WTC11 (cell line): ENCODE data around the gene MLYCD. TPM values are rescaled to one million over a fixed set of nuclear protein-coding genes. Genes with fewer than 3 reads are reported as not detected.
A peak's percentile ranks its signal among the peaks of the same experiment; 100 is the strongest.

Experiments
- ATAC-seq: fragments of 200-7000 bp; cut with Tn5 transposase; 2 replicates; pipeline ENCODE4 v1.10.0; 2021; ENCODE audit warnings: mild to moderate bottlenecking, moderate library complexity
- CTCF ChIA-PET: fragments of 300-600 bp; sonication (Branson Sonifier 250); formaldehyde crosslinking; loops from one replicate; lab custom pipeline; 2021; ENCODE audit warnings: antibody characterized with exemption; lab: Charles Lee
- POLR2A ChIA-PET: fragments of 350-600 bp; sonication (Branson Sonifier 250); formaldehyde crosslinking; loops from one replicate; lab custom pipeline; 2021; ENCODE audit warnings: antibody characterized with exemption; lab: Charles Lee
- DNase-seq: peaks from one replicate; pipeline ENCODE4 v3.0.0; 2021; ENCODE audit warnings: low spot score
- H3K27ac Mint-ChIP-seq: 2 replicates; pipeline ENCODE4 v1.8.0; 2021; ENCODE audit warnings: mixed read lengths
- H3K27me3 Mint-ChIP-seq: 2 replicates; pipeline ENCODE4 v1.8.0; 2021; ENCODE audit warnings: low read depth, mild to moderate bottlenecking, moderate library complexity, mixed read lengths
- H3K36me3 Mint-ChIP-seq: 2 replicates; pipeline ENCODE4 v1.8.0; 2021; ENCODE audit warnings: mixed read lengths
- H3K4me1 Mint-ChIP-seq: 2 replicates; pipeline ENCODE4 v1.8.0; 2022; ENCODE audit warnings: mixed read lengths
- H3K4me3 Mint-ChIP-seq: 2 replicates; pipeline ENCODE4 v1.8.0; 2021; ENCODE audit warnings: mild to moderate bottlenecking, moderate library complexity, mixed read lengths
- H3K9me3 Mint-ChIP-seq: 2 replicates; pipeline ENCODE4 v1.8.0; 2021; ENCODE audit warnings: mixed read lengths
- ATF1 ChIP-seq: sonication (generic); formaldehyde crosslinking; IDR thresholded peaks from 2 replicates; pipeline ENCODE4 v1.8.1; 2023; ENCODE audit warnings: mild to moderate bottlenecking, moderate library complexity, missing genetic modification reagents
- CREB1 ChIP-seq: sonication (generic); formaldehyde crosslinking; IDR thresholded peaks from 2 replicates; pipeline ENCODE4 v1.8.0; 2023; ENCODE audit warnings: mild to moderate bottlenecking, missing genetic modification reagents
- EMX1 ChIP-seq: fragments of 250-450 bp; sonication (Bioruptor Pico); IDR thresholded peaks from 2 replicates; pipeline ENCODE4 v1.8.0; 2021; ENCODE audit warnings: mild to moderate bottlenecking
- ETV6 ChIP-seq: sonication (generic); formaldehyde crosslinking; IDR thresholded peaks from 2 replicates; pipeline ENCODE4 v1.8.1; 2022; ENCODE audit warnings: mild to moderate bottlenecking, missing genetic modification reagents
- FOXK1 ChIP-seq: sonication (generic); formaldehyde crosslinking; IDR thresholded peaks from 2 replicates; pipeline ENCODE4 v1.8.0; 2022; ENCODE audit warnings: mild to moderate bottlenecking, moderate library complexity, missing genetic modification reagents
- FOXP1 ChIP-seq: sonication (generic); formaldehyde crosslinking; IDR thresholded peaks from 2 replicates; pipeline ENCODE4 v1.8.0; 2022; ENCODE audit warnings: missing genetic modification reagents, mild to moderate bottlenecking, moderate library complexity, borderline replicate concordance
- GABPB1 ChIP-seq: sonication (generic); formaldehyde crosslinking; IDR thresholded peaks from 2 replicates; pipeline ENCODE4 v1.8.1; 2023; ENCODE audit warnings: mild to moderate bottlenecking, missing genetic modification reagents
- GRHL2 ChIP-seq: fragments of 250-450 bp; sonication (Bioruptor Pico); IDR thresholded peaks from 2 replicates; pipeline ENCODE4 v1.8.0; 2022; ENCODE audit warnings: mild to moderate bottlenecking, moderate library complexity; ENCODE audit not compliant: insufficient replicate concordance, severe bottlenecking
- GTF2I ChIP-seq: fragments of 250-450 bp; sonication (Bioruptor Pico); conservative IDR thresholded peaks from 2 replicates; pipeline ENCODE4 v1.4.0; 2021; ENCODE audit warnings: mild to moderate bottlenecking
- RORB ChIP-seq: fragments of 250-450 bp; sonication (Bioruptor Pico); IDR thresholded peaks from 2 replicates; pipeline ENCODE4 v1.9.0; 2021; ENCODE audit warnings: mild to moderate bottlenecking
- SMAD4 ChIP-seq: sonication (generic); formaldehyde crosslinking; IDR thresholded peaks from 2 replicates; pipeline ENCODE4 v1.8.0; 2022; ENCODE audit warnings: mild to moderate bottlenecking, missing genetic modification reagents
- SOX15 ChIP-seq: fragments of 250-450 bp; sonication (Bioruptor Pico); IDR thresholded peaks from 2 replicates; pipeline ENCODE4 v1.9.0; 2021; ENCODE audit warnings: mild to moderate bottlenecking
- ZMAT4 ChIP-seq: fragments of 250-450 bp; sonication (Bioruptor Pico); IDR thresholded peaks from 2 replicates; pipeline ENCODE4 v1.9.0; 2021; ENCODE audit warnings: mild to moderate bottlenecking
- ZNF121 ChIP-seq: sonication (generic); formaldehyde crosslinking; IDR thresholded peaks from 2 replicates; pipeline ENCODE4 v1.8.0; 2023; ENCODE audit warnings: missing genetic modification reagents
- ZNF219 ChIP-seq: sonication (generic); formaldehyde crosslinking; IDR thresholded peaks from 2 replicates; pipeline ENCODE4 v1.8.0; 2023; ENCODE audit warnings: missing genetic modification reagents, mild to moderate bottlenecking, borderline replicate concordance
- total RNA-seq: library from RNA; stranded (reverse); gene quantifications from 3 replicates; pipeline ENCODE4 v1.2.3, GENCODE V29; 2021
- TF ChIP-seq, protein P1 (sequence below): fragments of 250-450 bp; sonication (Bioruptor Pico); IDR thresholded peaks from 2 replicates; pipeline ENCODE4 v1.9.0; 2021; ENCODE audit warnings: moderate library complexity, mild to moderate bottlenecking, inconsistent platforms, borderline replicate concordance
- TF ChIP-seq, protein P2 (sequence below): fragments of 200-600 bp; IDR thresholded peaks from 2 replicates; pipeline ENCODE4 v1.8.0; 2022; ENCODE audit warnings: antibody characterized with exemption
- TF ChIP-seq, protein P3 (sequence below): sonication (generic); formaldehyde crosslinking; IDR thresholded peaks from 2 replicates; pipeline ENCODE4 v1.8.1; 2022; ENCODE audit warnings: low read depth, missing genetic modification reagents, borderline replicate concordance
- TF ChIP-seq, protein P4 (sequence below): sonication (generic); formaldehyde crosslinking; conservative IDR thresholded peaks from 2 replicates; pipeline ENCODE4 v1.8.1; 2023; ENCODE audit warnings: mild to moderate bottlenecking, low read depth, missing genetic modification reagents, moderate library complexity
- TF ChIP-seq, protein P5 (sequence below): sonication (generic); formaldehyde crosslinking; IDR thresholded peaks from 2 replicates; pipeline ENCODE4 v1.8.1; 2023; ENCODE audit warnings: mild to moderate bottlenecking, missing genetic modification reagents

The MLYCD gene
- total RNA-seq, 1 experiment from 2014 or later: 6.3 TPM

DNA sequence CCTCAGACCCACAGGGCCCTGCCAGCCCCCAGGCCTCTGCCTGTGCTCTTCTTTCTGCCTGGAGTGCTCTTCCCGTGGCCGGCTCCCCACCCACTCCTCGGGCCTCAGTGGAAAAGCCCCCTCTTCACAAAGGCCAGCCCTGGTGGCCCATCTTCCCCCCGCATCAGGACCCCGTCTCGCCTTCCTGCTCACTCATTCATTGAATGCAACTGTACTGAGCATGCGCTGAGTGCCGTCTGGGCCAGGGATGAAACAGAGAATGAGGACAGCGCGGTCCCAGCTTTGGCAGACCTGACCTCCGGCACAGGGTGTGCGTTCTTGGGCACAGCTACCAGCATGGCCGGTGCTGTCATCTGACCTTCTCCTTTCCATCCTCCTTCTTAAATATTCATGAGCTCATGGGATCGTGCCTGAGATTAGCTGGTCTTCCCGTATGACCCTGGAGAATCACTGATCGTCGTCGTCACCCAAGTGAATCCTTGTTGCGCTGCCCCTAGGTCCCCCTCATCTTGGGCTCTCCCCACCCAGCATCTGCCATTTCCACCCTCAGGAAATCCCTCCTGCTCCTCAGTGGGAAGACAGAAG is 37.8 kb downstream of the MLYCD start:
- H3K9me3 Mint-ChIP-seq: no peaks in the 10 kb centered on the region
- peaks cover 7% of the 10 kb centered on the region; the same call in 1 of the 2 replicates for H3K4me1 Mint-ChIP-seq
- H3K27ac Mint-ChIP-seq: peak overlapping the region; percentile 3; the same call in 1 of the 2 replicates
- no peak for TF ChIP-seq EMX1
- no peak for TF ChIP-seq SMAD4 (CRISPR knock-in tag)
- no peak for TF ChIP-seq ZNF121 (CRISPR knock-in tag)
- TF ChIP-seq CREB1 (CRISPR knock-in tag): no peak
- H3K4me3 Mint-ChIP-seq: no peak overlapping the region
- no peaks in the 10 kb centered on the region; the same call in 1 of the 2 replicates for H3K27me3 Mint-ChIP-seq
- ChIA-PET CTCF (interaction anchor here (1.1 to 1.4 kb wide), 3 partner anchors 10 to 20 kb away, joined by 5 to 7 read pairs (median 5); partner anchors contain the start of gene OSGIN1), POLR2A (no interaction called here)
- no peaks in the 10 kb centered on the region for H3K36me3 Mint-ChIP-seq
- DNase-seq (no peak), ATAC-seq (no peak)

DNA sequence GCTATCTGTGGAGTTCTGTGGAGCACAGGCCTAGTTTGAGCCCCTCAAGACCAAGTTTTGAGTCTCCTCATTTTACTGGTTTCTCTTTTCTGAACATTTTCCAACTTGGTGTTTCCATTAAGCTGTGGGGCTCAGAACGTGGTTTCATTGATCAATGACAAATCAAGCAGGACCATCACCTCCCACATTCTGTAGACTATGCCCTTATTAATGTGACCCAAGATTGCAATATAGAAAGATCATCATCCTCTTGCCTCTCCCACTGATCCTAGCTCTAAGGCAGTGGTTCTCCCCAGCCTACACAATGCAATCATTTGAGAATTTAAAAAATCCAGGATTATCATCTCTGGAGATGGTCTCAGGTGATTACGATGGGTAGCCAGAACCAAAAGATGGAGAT is 38.4 kb downstream of the MLYCD start:
- no peaks in the 10 kb centered on the region for H3K36me3 Mint-ChIP-seq
- no peak overlapping the region for H3K4me3 Mint-ChIP-seq
- CTCF ChIA-PET: interaction anchor here (1.1 to 1.4 kb wide), 3 partner anchors 11 to 19 kb away, joined by 5 to 7 read pairs (median 5); partner anchors contain the start of gene OSGIN1
- H3K27me3 Mint-ChIP-seq: no peaks in the 10 kb centered on the region; the same call in 1 of the 2 replicates
- ATAC-seq: no peak
- TF ChIP-seq, protein P1, sequence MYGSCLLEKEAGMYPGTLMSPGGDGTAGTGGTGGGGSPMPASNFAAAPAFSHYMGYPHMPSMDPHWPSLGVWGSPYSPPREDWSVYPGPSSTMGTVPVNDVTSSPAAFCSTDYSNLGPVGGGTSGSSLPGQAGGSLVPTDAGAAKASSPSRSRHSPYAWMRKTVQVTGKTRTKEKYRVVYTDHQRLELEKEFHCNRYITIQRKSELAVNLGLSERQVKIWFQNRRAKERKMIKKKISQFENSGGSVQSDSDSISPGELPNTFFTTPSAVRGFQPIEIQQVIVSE: no peak
- TF ChIP-seq SOX15 (CRISPR knock-in tag): no peak
- no peak for TF ChIP-seq GTF2I (CRISPR knock-in tag)
- no peak for TF ChIP-seq FOXK1 (CRISPR knock-in tag)
- no peak for TF ChIP-seq RORB (CRISPR knock-in tag)
- TF ChIP-seq ETV6 (CRISPR knock-in tag): no peak
- no peak for TF ChIP-seq FOXP1 (CRISPR knock-in tag)
- TF ChIP-seq, protein P2, sequence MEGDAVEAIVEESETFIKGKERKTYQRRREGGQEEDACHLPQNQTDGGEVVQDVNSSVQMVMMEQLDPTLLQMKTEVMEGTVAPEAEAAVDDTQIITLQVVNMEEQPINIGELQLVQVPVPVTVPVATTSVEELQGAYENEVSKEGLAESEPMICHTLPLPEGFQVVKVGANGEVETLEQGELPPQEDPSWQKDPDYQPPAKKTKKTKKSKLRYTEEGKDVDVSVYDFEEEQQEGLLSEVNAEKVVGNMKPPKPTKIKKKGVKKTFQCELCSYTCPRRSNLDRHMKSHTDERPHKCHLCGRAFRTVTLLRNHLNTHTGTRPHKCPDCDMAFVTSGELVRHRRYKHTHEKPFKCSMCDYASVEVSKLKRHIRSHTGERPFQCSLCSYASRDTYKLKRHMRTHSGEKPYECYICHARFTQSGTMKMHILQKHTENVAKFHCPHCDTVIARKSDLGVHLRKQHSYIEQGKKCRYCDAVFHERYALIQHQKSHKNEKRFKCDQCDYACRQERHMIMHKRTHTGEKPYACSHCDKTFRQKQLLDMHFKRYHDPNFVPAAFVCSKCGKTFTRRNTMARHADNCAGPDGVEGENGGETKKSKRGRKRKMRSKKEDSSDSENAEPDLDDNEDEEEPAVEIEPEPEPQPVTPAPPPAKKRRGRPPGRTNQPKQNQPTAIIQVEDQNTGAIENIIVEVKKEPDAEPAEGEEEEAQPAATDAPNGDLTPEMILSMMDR: no peak
- no peak for TF ChIP-seq ZNF219
- H3K27ac Mint-ChIP-seq: no peak overlapping the region
- POLR2A ChIA-PET: no interaction called here
- peaks cover 7% of the 10 kb centered on the region; the same call in 1 of the 2 replicates for H3K4me1 Mint-ChIP-seq
- no peaks in the 10 kb centered on the region for H3K9me3 Mint-ChIP-seq
- DNase-seq: no peak

GRCh38 chr16:83937922-83938885 is 39.3 kb downstream of the MLYCD start:
- Mint-ChIP-seq H3K4me3 (no peak overlapping the region), H3K36me3 (no peaks in the 10 kb centered on the region), H3K9me3 (no peaks in the 10 kb centered on the region), H3K27ac (no peak overlapping the region), H3K27me3 (no peaks in the 10 kb centered on the region; the same call in 1 of the 2 replicates), H3K4me1 (peaks cover 7% of the 10 kb centered on the region; the same call in 1 of the 2 replicates)
- CTCF ChIA-PET: interaction anchor here (0.9 kb wide), 1 partner anchor 15 kb away, joined by 4 read pairs; the partner anchor contains the start of gene OSGIN1
- POLR2A ChIA-PET: no interaction called here
- ATAC-seq: no peak
- no peak for DNase-seq
- TF ChIP-seq ATF1 (CRISPR knock-in tag) (no peak), ZMAT4 (no peak), GABPB1 (CRISPR knock-in tag) (no peak), GRHL2 (CRISPR knock-in tag) (no peak), SOX15 (CRISPR knock-in tag) (no peak)
- TF ChIP-seq, protein P3, sequence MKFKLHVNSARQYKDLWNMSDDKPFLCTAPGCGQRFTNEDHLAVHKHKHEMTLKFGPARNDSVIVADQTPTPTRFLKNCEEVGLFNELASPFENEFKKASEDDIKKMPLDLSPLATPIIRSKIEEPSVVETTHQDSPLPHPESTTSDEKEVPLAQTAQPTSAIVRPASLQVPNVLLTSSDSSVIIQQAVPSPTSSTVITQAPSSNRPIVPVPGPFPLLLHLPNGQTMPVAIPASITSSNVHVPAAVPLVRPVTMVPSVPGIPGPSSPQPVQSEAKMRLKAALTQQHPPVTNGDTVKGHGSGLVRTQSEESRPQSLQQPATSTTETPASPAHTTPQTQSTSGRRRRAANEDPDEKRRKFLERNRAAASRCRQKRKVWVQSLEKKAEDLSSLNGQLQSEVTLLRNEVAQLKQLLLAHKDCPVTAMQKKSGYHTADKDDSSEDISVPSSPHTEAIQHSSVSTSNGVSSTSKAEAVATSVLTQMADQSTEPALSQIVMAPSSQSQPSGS (CRISPR knock-in tag): no peak
- TF ChIP-seq, protein P4, sequence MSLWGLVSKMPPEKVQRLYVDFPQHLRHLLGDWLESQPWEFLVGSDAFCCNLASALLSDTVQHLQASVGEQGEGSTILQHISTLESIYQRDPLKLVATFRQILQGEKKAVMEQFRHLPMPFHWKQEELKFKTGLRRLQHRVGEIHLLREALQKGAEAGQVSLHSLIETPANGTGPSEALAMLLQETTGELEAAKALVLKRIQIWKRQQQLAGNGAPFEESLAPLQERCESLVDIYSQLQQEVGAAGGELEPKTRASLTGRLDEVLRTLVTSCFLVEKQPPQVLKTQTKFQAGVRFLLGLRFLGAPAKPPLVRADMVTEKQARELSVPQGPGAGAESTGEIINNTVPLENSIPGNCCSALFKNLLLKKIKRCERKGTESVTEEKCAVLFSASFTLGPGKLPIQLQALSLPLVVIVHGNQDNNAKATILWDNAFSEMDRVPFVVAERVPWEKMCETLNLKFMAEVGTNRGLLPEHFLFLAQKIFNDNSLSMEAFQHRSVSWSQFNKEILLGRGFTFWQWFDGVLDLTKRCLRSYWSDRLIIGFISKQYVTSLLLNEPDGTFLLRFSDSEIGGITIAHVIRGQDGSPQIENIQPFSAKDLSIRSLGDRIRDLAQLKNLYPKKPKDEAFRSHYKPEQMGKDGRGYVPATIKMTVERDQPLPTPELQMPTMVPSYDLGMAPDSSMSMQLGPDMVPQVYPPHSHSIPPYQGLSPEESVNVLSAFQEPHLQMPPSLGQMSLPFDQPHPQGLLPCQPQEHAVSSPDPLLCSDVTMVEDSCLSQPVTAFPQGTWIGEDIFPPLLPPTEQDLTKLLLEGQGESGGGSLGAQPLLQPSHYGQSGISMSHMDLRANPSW: no peak
- TF ChIP-seq, protein P5, sequence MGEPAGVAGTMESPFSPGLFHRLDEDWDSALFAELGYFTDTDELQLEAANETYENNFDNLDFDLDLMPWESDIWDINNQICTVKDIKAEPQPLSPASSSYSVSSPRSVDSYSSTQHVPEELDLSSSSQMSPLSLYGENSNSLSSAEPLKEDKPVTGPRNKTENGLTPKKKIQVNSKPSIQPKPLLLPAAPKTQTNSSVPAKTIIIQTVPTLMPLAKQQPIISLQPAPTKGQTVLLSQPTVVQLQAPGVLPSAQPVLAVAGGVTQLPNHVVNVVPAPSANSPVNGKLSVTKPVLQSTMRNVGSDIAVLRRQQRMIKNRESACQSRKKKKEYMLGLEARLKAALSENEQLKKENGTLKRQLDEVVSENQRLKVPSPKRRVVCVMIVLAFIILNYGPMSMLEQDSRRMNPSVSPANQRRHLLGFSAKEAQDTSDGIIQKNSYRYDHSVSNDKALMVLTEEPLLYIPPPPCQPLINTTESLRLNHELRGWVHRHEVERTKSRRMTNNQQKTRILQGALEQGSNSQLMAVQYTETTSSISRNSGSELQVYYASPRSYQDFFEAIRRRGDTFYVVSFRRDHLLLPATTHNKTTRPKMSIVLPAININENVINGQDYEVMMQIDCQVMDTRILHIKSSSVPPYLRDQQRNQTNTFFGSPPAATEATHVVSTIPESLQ (CRISPR knock-in tag): no peak
